Umbilical cord (tissue), 1 donor: ENCODE results near the gene GUCA1A. TPM values are rescaled to one million over a fixed set of nuclear protein-coding genes. Genes with fewer than 3 reads are reported as not detected.

Source experiments
- total RNA-seq: library from RNA; depleted of rRNA; stranded (reverse); fragments of >200 nt; gene quantifications from one replicate; pipeline ENCODE4 v1.2.3, GENCODE V29; 2014; ENCODE audit warnings: low replicate concordance; ENCODE audit not compliant: insufficient read depth

Gene GUCA1A
- total RNA-seq, 1 donor from 2014 or later = 4.1 TPM

Other genes starting within 250 kb of the GUCA1A start
- 33.5 TPM for gene CCND3, start 231.6 kb upstream of the GUCA1A start, total RNA-seq
- 16.4 TPM for gene TAF8, start 122.8 kb upstream of the GUCA1A start, total RNA-seq
- 6.0 TPM for gene C6orf132, start 30.7 kb upstream of the GUCA1A start, total RNA-seq
- not detected for gene GUCA1B, start 21.6 kb downstream of the GUCA1A start, total RNA-seq
- 30.8 TPM for gene MRPS10, start 44.5 kb downstream of the GUCA1A start, total RNA-seq